NCI-H1048 (cell line): ENCODE measurements around the gene CUBN.

Experiments used
- DNase-seq: peaks from one replicate; lab custom pipeline; 2025; lab: John Stamatoyannopoulos, UW

The CUBN gene

GRCh38 chr10:16820421-16820820 lies 309.2 kb downstream of the CUBN start:
- no peak for DNase-seq

GRCh38 chr10:16820018-16820417 lies 309.6 kb downstream of the CUBN start:
- no peak for DNase-seq

- no peak for DNase-seq
These were observed 310.2 kb downstream of the CUBN start for GRCh38 chr10:16819436-16819835.

DNA sequence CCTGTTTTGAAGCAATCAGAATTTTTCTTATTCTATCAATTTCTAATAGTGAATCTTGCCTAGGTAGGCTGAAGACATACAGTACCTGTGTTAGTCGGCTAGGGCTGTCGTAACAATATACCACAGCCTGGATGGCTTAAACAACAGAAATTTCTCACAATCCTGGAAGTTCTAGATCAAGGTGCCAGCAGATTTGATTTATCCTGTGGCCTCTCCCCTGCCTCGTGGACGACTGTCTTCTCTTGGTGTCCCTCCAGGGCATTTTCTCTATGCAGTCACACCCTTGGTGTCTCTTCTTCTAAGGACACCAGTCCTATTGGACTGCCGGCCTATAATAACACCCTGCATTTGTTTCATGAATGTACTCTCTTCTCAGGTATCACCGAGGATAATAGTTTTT lies 310.6 kb downstream of the CUBN start:
- no peak for DNase-seq

DNA sequence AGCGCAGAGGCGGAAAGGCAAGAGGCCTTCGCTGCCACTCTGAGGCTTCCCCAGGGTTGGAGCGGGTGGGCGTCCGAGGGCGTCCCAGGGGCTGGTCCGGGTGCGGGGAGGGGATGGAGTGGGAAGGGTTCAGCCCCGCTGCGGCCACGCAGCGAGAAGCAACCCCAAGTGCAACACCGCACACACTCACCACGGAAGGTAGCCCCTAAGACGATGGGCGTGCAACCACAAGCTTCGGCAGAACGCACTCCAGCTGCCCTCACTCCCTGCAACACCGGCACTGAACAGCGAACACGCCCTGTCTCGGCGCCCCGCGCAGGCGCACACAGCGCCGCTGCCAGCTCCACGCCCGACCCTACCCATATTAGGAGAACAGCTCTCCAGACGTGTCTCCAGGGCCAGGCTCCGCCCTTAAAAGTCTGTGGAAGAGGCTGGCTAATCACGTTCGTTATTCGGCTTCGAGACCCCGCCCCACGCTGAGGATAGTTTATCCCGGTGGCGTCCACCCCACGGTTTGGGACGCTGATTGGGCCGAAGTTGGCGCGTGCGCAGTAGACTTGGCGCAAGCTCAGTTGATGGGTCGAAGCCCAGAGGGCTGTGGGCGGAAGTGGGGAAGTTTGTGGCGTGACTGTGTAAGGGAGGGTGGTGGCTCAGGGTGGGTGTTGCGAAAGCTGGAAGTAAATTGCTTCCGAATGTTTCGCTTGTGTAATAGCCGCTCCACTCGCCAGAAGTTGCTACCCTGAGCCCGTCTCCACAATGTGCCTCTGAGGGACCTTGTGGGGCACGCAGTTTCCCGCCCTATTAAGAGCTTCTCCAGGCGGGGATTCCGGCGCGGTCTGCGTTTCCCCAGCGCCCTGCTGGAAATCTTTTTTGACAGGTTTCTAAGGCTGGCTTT lies 312.2 kb downstream of the CUBN start, which contains the start of gene RSU1:
TSS of gene RSU1 (minus strand) at position 300 of the 895 bp plus-strand sequence. CDS start 343 bp downstream, outside the sequence.
- DNase-seq, result peak; percentile 100

DNA sequence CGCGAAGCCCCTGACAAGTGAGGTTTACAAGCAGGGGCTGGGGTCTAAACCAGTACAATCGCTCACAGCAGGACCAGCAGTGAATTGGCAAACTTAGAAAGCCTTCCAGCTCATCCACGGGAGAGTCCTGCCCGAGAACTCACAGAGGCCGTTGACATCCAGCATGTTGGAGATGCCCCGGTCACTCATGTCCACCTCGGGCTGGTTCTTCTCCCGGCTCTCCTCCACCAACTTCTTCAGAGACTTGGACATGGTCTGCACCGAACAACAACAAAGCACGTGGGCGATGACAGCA lies 312.8 kb downstream of the CUBN start:
- no peak for DNase-seq

- no peak for DNase-seq
These were observed 313.4 kb downstream of the CUBN start for GRCh38 chr10:16816171-16816570.

- no peak for DNase-seq
These were observed 315.6 kb downstream of the CUBN start for GRCh38 chr10:16814012-16814411.

DNA sequence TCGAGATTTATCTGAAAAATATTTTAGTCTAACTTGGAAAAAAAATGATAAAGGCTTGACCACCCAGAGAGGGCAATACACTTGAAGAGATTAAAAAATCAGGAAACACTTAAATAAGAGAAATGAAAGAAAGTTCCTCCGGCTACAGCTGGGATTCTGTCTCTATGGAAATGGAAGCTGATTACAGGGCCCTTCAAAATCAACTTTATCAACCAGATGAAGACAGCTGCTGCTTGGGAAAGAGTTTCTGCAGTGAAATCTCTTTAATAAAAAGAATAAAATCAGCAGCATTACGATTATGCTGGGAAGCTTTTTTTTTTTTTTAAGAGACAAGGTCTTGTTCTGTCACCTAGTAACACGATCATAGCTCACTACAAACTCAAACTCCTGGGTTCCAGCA lies 316.9 kb downstream of the CUBN start:
- no peak for DNase-seq

DNA sequence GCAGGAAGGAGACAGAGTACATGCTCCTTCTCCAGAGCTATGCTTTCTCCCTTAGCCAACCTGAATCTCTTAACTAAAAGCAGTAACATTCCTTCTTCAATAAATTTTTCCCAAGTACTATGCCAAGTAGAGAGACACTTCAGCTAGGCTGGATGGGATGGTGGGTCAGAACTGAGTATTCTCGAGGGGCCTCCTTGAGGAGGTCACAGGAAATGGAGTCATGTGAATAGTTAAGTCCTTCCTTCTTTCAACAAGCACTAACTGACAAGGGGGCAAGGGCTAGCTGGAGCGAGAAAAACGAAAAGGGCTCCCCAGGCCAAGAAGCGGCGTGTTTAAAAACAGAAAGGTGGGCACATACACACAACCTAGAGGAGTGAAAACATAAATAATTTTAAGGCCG lies 317.8 kb downstream of the CUBN start:
- DNase-seq, result no peak

- DNase-seq, result no peak
These were observed 318.3 kb downstream of the CUBN start for GRCh38 chr10:16811292-16811691.

DNA sequence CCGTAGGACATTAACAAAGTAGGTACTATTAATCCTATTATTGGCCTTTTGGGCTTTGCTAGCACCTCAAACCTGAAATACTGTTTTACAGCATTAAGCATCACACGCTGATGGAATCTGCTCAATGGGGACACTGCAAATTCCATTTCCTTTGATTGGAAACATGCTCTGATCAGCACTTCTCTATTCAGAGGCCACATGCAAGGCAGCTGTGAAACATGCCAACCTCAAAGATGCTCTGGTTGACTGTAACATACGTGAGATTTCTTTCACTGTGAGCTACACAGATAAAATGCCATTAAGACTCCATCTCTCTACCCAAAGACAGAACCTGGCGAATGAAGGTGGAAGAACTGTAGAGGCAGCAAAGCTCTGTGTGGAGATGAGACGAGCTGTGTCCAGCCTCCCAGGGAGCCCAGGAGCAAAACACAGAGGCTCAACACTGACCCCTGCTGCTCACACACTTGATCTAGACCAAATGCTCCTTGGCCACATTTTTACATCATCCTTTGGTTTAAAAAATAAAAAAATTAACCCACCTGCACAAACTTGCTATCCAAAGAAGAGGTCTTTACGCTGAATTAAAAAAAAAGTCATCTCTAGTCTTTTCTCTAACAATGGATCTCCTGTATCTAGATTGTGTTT lies 320.4 kb downstream of the CUBN start:
- DNase-seq, result peak; percentile 4

- DNase-seq, result no peak
These were observed 325.5 kb downstream of the CUBN start for GRCh38 chr10:16804123-16804522.

DNA sequence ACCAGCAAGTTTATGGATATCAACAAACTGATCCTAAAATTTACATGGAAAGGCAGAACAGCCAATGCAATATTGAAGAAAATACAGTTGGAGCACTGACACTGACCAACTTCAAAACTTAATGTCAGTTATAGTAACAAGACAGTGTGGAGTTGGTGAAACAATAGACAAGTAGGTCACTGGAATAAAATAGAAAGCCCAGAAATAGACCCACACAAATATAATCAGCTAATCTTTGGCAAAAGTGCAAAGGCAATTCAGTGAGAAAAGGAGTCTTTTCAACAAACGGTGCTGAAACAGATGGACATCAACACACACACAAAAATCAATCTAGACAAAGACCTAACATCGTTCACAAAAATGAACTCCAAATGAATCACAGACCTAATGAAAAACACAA lies 326.1 kb downstream of the CUBN start:
- no peak for DNase-seq

GRCh38 chr10:16799621-16800020 lies 330.0 kb downstream of the CUBN start:
- DNase-seq, result no peak

DNA sequence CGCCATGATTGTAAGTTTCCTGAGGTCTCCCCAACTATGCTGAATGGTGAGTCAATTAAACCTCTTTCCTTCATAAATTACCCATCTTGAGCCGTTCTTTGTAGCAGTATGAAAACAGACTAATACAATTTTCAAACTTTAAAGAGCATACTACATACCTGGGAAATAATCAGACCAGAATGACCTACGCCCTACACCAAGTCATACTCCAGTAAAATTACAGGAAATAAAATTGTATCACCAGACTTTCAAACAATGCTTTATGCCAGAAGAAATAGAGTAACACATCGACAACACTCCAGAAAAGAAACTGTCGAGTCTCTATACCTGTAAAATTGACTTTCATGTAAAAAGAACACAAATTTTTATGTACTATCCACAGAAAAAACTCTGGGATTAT lies 331.0 kb downstream of the CUBN start:
- no peak for DNase-seq

GRCh38 chr10:16795410-16796073 lies 334.1 kb downstream of the CUBN start:
- DNase-seq, result no peak

- DNase-seq, result no peak
These were observed 335.6 kb downstream of the CUBN start for GRCh38 chr10:16794005-16794404.

- DNase-seq, result no peak
These were observed 336.9 kb downstream of the CUBN start for GRCh38 chr10:16792675-16793074.

- no peak for DNase-seq
These were observed 339.8 kb downstream of the CUBN start for GRCh38 chr10:16789765-16790164.

GRCh38 chr10:16789261-16789660 lies 340.4 kb downstream of the CUBN start:
- no peak for DNase-seq

DNA sequence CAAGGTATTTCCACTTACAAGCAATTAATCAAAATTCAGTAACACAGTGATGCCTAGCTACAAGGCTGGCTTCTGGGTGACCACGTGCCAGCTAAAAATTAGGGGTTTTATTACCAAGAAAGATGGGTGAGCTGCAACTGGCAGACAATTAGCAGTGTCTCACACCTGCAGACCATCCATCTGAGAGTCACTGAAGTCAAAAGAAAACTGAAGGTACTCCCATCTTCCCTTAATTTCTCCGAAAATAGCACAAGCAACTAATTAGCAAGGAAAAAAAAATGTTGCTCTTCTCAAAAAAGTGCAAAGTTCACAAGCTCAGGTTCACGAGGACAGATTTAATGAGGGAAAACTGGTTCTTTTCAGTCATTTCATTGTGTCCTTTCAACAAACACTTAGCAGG lies 340.8 kb downstream of the CUBN start:
- DNase-seq, result no peak

DNA sequence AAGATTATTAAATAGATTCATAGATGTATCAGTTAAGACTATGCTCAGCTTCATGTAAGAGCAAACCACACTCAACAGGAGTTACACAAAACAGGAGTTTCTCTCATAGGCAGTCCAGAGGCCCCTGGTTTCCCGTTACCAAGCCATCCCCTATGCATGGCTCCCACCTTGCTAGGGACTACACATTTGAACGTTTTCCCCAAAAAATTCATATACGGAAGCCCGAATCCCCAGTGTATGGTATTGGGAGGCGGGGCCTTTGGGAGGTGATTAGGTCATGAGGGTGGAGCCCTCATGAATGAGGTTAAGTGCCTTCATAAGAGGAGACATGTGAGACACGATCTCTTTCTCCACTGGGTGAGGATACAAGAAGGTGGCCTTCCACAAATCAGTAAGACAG lies 341.5 kb downstream of the CUBN start:
- no peak for DNase-seq
